Left lung (tissue), 14 donors: ENCODE results near the gene SALL3. TPM values are rescaled to one million over a fixed set of nuclear protein-coding genes. Genes with fewer than 3 reads are reported as not detected.

Experiments used
- ATAC-seq: fragments of 200-7000 bp; cut with Tn5 transposase; one replicate; pipeline ENCODE4 v1.9.1; 2020; ENCODE audit warnings: moderate library complexity
- DNase-seq, 4 donors: peaks; one replicate each; pipeline ENCODE4 v3.0.0-alpha.2; 2013 to 2020
- H3K27ac ChIP-seq, 2 donors: fragments of 200-600 bp; sonication (generic) in 1 of 2; one replicate each; pipeline versions ENCODE4 v1.5.0 to v1.8.0; 2020 to 2021
- H3K27me3 ChIP-seq, 2 donors: fragments of 200-600 bp; sonication (generic) in 1 of 2; one replicate each; pipeline versions ENCODE4 v1.5.0 to v1.8.0; 2020 to 2021
- H3K36me3 ChIP-seq, 2 donors: fragments of 200-600 bp; sonication (generic) in 1 of 2; one replicate each; pipeline versions ENCODE4 v1.5.0 to v1.8.0; 2020 to 2021
- H3K4me1 ChIP-seq, 2 donors: fragments of 200-600 bp; one replicate each; pipeline ENCODE4 v1.8.0; 2021
- H3K4me3 ChIP-seq, 2 donors: fragments of 200-600 bp; sonication (generic) in 1 of 2; one replicate each; pipeline versions ENCODE4 v1.5.0 to v1.8.0; 2020 to 2021; ENCODE audit warnings: mild to moderate bottlenecking in 1 of 2
- H3K9me3 ChIP-seq, 2 donors: fragments of 200-600 bp; sonication (generic) in 1 of 2; one replicate each; pipeline versions ENCODE4 v1.5.0 to v1.8.0; 2020 to 2021
- CTCF ChIP-seq, 2 donors: fragments of 200-600 bp; sonication (generic) in 1 of 2; IDR thresholded peaks; one replicate each; pipeline versions ENCODE4 v1.5.0 to v1.8.0; 2021; ENCODE audit warnings: antibody characterized with exemption in 2 of 2
- intact Hi-C, 2 donors: fragments of 100-400 bp; cut with DNase I; formaldehyde crosslinking; loops; one replicate each; pipeline versions ENCODE4 v1.11.2 to v1.14.2; 2022
- long read RNA-seq, 12 donors: library from polyadenylated mRNA in 2 of 12; unstranded in 2 of 12; transcript quantifications; one replicate each; pipeline ENCODE4 v2.0.0 and lab custom pipeline, GENCODE V29; 2019 to 2026
- polyA plus RNA-seq, 6 donors: library from polyadenylated mRNA; unstranded; fragments of 120-200 nt; gene quantifications; one replicate each; pipeline ENCODE4 v1.2.1, GENCODE V29; 2013; ENCODE audit not compliant: insufficient read length in 6 of 6
- total RNA-seq, 2 donors: library from RNA; stranded (reverse); fragmentation: NEBNext Ultra II Directional; extraction: Animal tissue kit (Norgen Biotek cat#: 25700); gene quantifications; one replicate each; pipeline ENCODE4 v1.2.1, GENCODE V29; 2021
- donor health status: DM: no; HTN: yes; CAD: no.
- donor health status: DM: no; HTN: no; CAD: no.

The SALL3 gene
- not detected for total RNA-seq
- under 1 TPM in 5 of 6 donors, not detected in 1; 0.06 to 0.11 (median 0.08) TPM for polyA plus RNA-seq
- long read RNA-seq, donor 1: 0 reads
- long read RNA-seq, donor 2: 0 reads
- long read RNA-seq, donor 3: 0 reads
- long read RNA-seq, donor 4: 0 reads
- long read RNA-seq, donor 5: 0 reads
- long read RNA-seq, donor 6: 0 reads
- long read RNA-seq, donor 7: 0 reads
- long read RNA-seq, donor 8: 0 reads
- long read RNA-seq, donor 9: 0 reads
- long read RNA-seq, donor 10: 0 reads
- long read RNA-seq, donor 11: 0 reads
- long read RNA-seq, donor 12: 0 reads

GRCh38 chr18:78979730-78980278 lies at the start of gene SALL3:
Gene SALL3 (plus strand): TSS chr18:78979818. CDS start chr18:78980275, 457 bp downstream.
- no peak for TF ChIP-seq CTCF (IDR thresholded peaks at IDR 0.05)
- Histone ChIP-seq H3K27me3 (peaks cover 89 to 97% of the 10 kb centered on the region in 2 donors), H3K9me3 (no peaks in the 10 kb centered on the region), H3K4me1 (peaks cover 0 to 22% of the 10 kb centered on the region in 2 donors), H3K4me3 (no peak within 1 kb of the TSS), H3K36me3 (no peaks in the 10 kb centered on the region), H3K27ac (no peak within 1 kb of the TSS)
- intact Hi-C loops: no loop called here
- DNase-seq: peak in 1 of 4 donors; percentile 45
- no peak for ATAC-seq

- no peak for TF ChIP-seq CTCF (IDR thresholded peaks at IDR 0.05)
- DNase-seq (no peak), ATAC-seq (no peak)
- Histone ChIP-seq H3K4me3 (no peak overlapping the region), H3K27me3 (peaks cover 0 to 6% of the 10 kb centered on the region in 2 donors), H3K36me3 (no peaks in the 10 kb centered on the region), H3K27ac (no peak overlapping the region), H3K4me1 (no peaks in the 10 kb centered on the region), H3K9me3 (no peaks in the 10 kb centered on the region)
- intact Hi-C loops: no loop called here
Measured at GRCh38 chr18:78932281-78932680, 47.3 kb upstream of the SALL3 start.

- Histone ChIP-seq H3K9me3 (no peaks in the 10 kb centered on the region), H3K4me3 (no peak overlapping the region), H3K27ac (no peak overlapping the region), H3K36me3 (no peaks in the 10 kb centered on the region), H3K27me3 (peaks cover 0 to 6% of the 10 kb centered on the region in 2 donors), H3K4me1 (no peaks in the 10 kb centered on the region)
- no peak for ATAC-seq
- no peak for TF ChIP-seq CTCF (IDR thresholded peaks at IDR 0.05)
- no peak for DNase-seq
- intact Hi-C loops: no loop called here
Measured at GRCh38 chr18:78934003-78934402, 45.6 kb upstream of the SALL3 start.

GRCh38 chr18:78934551-78935225 lies 44.9 kb upstream of the SALL3 start:
- H3K9me3 ChIP-seq: no peaks in the 10 kb centered on the region
- no peak for ATAC-seq
- no peak for DNase-seq
- peaks cover 0 to 6% of the 10 kb centered on the region in 2 donors for H3K27me3 ChIP-seq
- no peaks in the 10 kb centered on the region for H3K4me1 ChIP-seq
- H3K4me3 ChIP-seq: no peak overlapping the region
- intact Hi-C loops: no loop called here
- no peak overlapping the region for H3K27ac ChIP-seq
- no peaks in the 10 kb centered on the region for H3K36me3 ChIP-seq
- TF ChIP-seq CTCF (IDR thresholded peaks at IDR 0.05): no peak

GRCh38 chr18:78935406-78935805 lies 44.2 kb upstream of the SALL3 start:
- no peak for ATAC-seq
- intact Hi-C loops: no loop called here
- no peak overlapping the region for H3K4me3 ChIP-seq
- peaks cover 0 to 6% of the 10 kb centered on the region in 2 donors for H3K27me3 ChIP-seq
- TF ChIP-seq CTCF (IDR thresholded peaks at IDR 0.05): no peak
- H3K27ac ChIP-seq: no peak overlapping the region
- no peaks in the 10 kb centered on the region for H3K36me3 ChIP-seq
- DNase-seq: no peak
- no peaks in the 10 kb centered on the region for H3K4me1 ChIP-seq
- no peaks in the 10 kb centered on the region for H3K9me3 ChIP-seq
